ENCODE data around the gene PARN. TPM values are rescaled to one million over a fixed set of nuclear protein-coding genes. Genes with fewer than 3 reads are reported as not detected.

Gene PARN
- total RNA-seq, 1 experiment from 2014 or later: 30.7 TPM

- ChIA-PET CTCF (no interaction called here), POLR2A (no interaction called here)
- TF ChIP-seq CTCF (IDR thresholded peaks at IDR 0.05; ENCODE audit: insufficient read depth in 1 of 2, low read depth in 1 of 2, low read length in 1 of 2, severe bottlenecking in 1 of 2, unreplicated experiment in 1 of 2): no peak
- Histone ChIP-seq H3K36me3 (ENCODE audit: control insufficient read depth, insufficient read depth, low read length) (no peaks in the 10 kb centered on the region), H3K9me3 (no peaks in the 10 kb centered on the region), H3K4me3 (ENCODE audit: low read depth, low read length) (no peak overlapping the region), H3K4me1 (no peaks in the 10 kb centered on the region), H3K27me3 (replicated peaks; ENCODE audit: control insufficient read depth, insufficient read depth, low read length) (no peaks in the 10 kb centered on the region)
- DNase-seq: no peak
- no TSS peak for BruUV-seq (replicated peaks)
- no peaks in the 10 kb centered on the region for H3K9me3 Mint-ChIP-seq (ENCODE audit: unreplicated experiment)
- H3K36me3 Mint-ChIP-seq (ENCODE audit: insufficient read depth, unreplicated experiment): no peaks in the 10 kb centered on the region
- no peaks in the 10 kb centered on the region for H3K4me1 Mint-ChIP-seq (ENCODE audit: low read depth, unreplicated experiment)
- intact Hi-C loops (cut with micrococcal nuclease; ENCODE audit: unreplicated experiment): no loop called here
- H3K27ac Mint-ChIP-seq (ENCODE audit: unreplicated experiment): no peak overlapping the region
- H3K4me3 Mint-ChIP-seq (ENCODE audit: unreplicated experiment): no peak overlapping the region
- H3K27me3 Mint-ChIP-seq (ENCODE audit: insufficient read depth, unreplicated experiment): no peaks in the 10 kb centered on the region
These were observed 47.6 kb upstream of the PARN start for GRCh38 chr16:14677627-14678026.

GRCh38 chr16:14676633-14677032 is 46.6 kb upstream of the PARN start:
- no peaks in the 10 kb centered on the region for H3K4me1 Mint-ChIP-seq (ENCODE audit: low read depth, unreplicated experiment)

GRCh38 chr16:14672403-14672971 is 42.4 kb upstream of the PARN start:
- CTCF ChIA-PET: no interaction called here
- no peak overlapping the region for H3K27ac Mint-ChIP-seq (ENCODE audit: unreplicated experiment)

More at GRCh38 chr16:14676633-14677032, 46.6 kb upstream of the PARN start:
- DNase-seq: no peak
- H3K4me3 Mint-ChIP-seq (ENCODE audit: unreplicated experiment): no peak overlapping the region
- intact Hi-C loops (cut with micrococcal nuclease; ENCODE audit: unreplicated experiment): no loop called here
- H3K36me3 Mint-ChIP-seq (ENCODE audit: insufficient read depth, unreplicated experiment): no peaks in the 10 kb centered on the region
- no peaks in the 10 kb centered on the region for H3K9me3 ChIP-seq
- no peak overlapping the region for H3K4me3 ChIP-seq (ENCODE audit: low read depth, low read length)
- H3K9me3 Mint-ChIP-seq (ENCODE audit: unreplicated experiment): no peaks in the 10 kb centered on the region
- no peaks in the 10 kb centered on the region for H3K27me3 Mint-ChIP-seq (ENCODE audit: insufficient read depth, unreplicated experiment)
- H3K27ac Mint-ChIP-seq (ENCODE audit: unreplicated experiment): no peak overlapping the region
- BruUV-seq (replicated peaks): no TSS peak
- POLR2A ChIA-PET: no interaction called here
- CTCF ChIA-PET: no interaction called here
- H3K4me1 ChIP-seq: no peaks in the 10 kb centered on the region
- no peak for TF ChIP-seq CTCF (IDR thresholded peaks at IDR 0.05; ENCODE audit: insufficient read depth in 1 of 2, low read depth in 1 of 2, low read length in 1 of 2, severe bottlenecking in 1 of 2, unreplicated experiment in 1 of 2)
- no peaks in the 10 kb centered on the region for H3K36me3 ChIP-seq (ENCODE audit: control insufficient read depth, insufficient read depth, low read length)
- H3K27me3 ChIP-seq (replicated peaks; ENCODE audit: control insufficient read depth, insufficient read depth, low read length): no peaks in the 10 kb centered on the region

More at GRCh38 chr16:14672403-14672971, 42.4 kb upstream of the PARN start:
- no TSS peak for BruUV-seq (replicated peaks)
- peaks cover 15% of the 10 kb centered on the region for H3K36me3 Mint-ChIP-seq (ENCODE audit: insufficient read depth, unreplicated experiment)
- H3K4me1 ChIP-seq: no peaks in the 10 kb centered on the region
- intact Hi-C loops (cut with micrococcal nuclease; ENCODE audit: unreplicated experiment): no loop called here
- POLR2A ChIA-PET: no interaction called here
- H3K27me3 Mint-ChIP-seq (ENCODE audit: insufficient read depth, unreplicated experiment): no peaks in the 10 kb centered on the region
- H3K27me3 ChIP-seq (replicated peaks; ENCODE audit: control insufficient read depth, insufficient read depth, low read length): no peaks in the 10 kb centered on the region
- no peaks in the 10 kb centered on the region for H3K4me1 Mint-ChIP-seq (ENCODE audit: low read depth, unreplicated experiment)
- no peak for DNase-seq
- H3K36me3 ChIP-seq (ENCODE audit: control insufficient read depth, insufficient read depth, low read length): no peaks in the 10 kb centered on the region
- H3K4me3 ChIP-seq (ENCODE audit: low read depth, low read length): no peak overlapping the region
- no peak for TF ChIP-seq CTCF (IDR thresholded peaks at IDR 0.05; ENCODE audit: insufficient read depth in 1 of 2, low read depth in 1 of 2, low read length in 1 of 2, severe bottlenecking in 1 of 2, unreplicated experiment in 1 of 2)
- no peaks in the 10 kb centered on the region for H3K9me3 ChIP-seq
- no peaks in the 10 kb centered on the region for H3K9me3 Mint-ChIP-seq (ENCODE audit: unreplicated experiment)
- H3K4me3 Mint-ChIP-seq (ENCODE audit: unreplicated experiment): no peak overlapping the region

All from Caco-2 (cell line).